Subcutaneous abdominal adipose tissue (tissue), 5 donors: ENCODE results near the gene TJAP1.
A peak's percentile ranks its signal among the peaks of the same experiment; 100 is the strongest.

Source experiments
- H3K27ac ChIP-seq: one replicate; pipeline ENCODE4 v1.7.0; 2013; ENCODE audit warnings: low read depth, mild to moderate bottlenecking, inconsistent platforms, low read length, moderate library complexity
- H3K27me3 ChIP-seq, 5 donors: one replicate each; pipeline ENCODE4 v1.7.0; 2013; ENCODE audit warnings: low read length in 5 of 5, inconsistent platforms in 1 of 5; ENCODE audit not compliant: control insufficient read depth in 5 of 5, insufficient read depth in 4 of 5
- H3K36me3 ChIP-seq, 5 donors: one replicate each; pipeline ENCODE4 v1.7.0; 2013; ENCODE audit warnings: low read length in 5 of 5; ENCODE audit not compliant: control insufficient read depth in 5 of 5, insufficient read depth in 5 of 5
- H3K4me1 ChIP-seq, 5 donors: one replicate each; pipeline ENCODE4 v1.7.0; 2013; ENCODE audit warnings: low read length in 5 of 5, mild to moderate bottlenecking in 3 of 5, moderate library complexity in 1 of 5; ENCODE audit not compliant: control insufficient read depth in 5 of 5, insufficient read depth in 5 of 5
- H3K4me3 ChIP-seq, 5 donors: one replicate each; pipeline ENCODE4 v1.7.0; 2013; ENCODE audit warnings: low read length in 5 of 5, low read depth in 1 of 5
- H3K9ac ChIP-seq, 5 donors: one replicate each; pipeline ENCODE4 v1.7.0; 2013; ENCODE audit warnings: low read length in 5 of 5, mild to moderate bottlenecking in 4 of 5, moderate library complexity in 3 of 5
- H3K9me3 ChIP-seq, 5 donors: one replicate each; pipeline ENCODE4 v1.7.0; 2013; ENCODE audit warnings: low read length in 5 of 5; ENCODE audit not compliant: control insufficient read depth in 5 of 5
- donor health status: healthy.
- donor health status: healthy.
- donor health status: healthy.
- donor health status: healthy.
- donor health status: healthy.

The TJAP1 gene

DNA sequence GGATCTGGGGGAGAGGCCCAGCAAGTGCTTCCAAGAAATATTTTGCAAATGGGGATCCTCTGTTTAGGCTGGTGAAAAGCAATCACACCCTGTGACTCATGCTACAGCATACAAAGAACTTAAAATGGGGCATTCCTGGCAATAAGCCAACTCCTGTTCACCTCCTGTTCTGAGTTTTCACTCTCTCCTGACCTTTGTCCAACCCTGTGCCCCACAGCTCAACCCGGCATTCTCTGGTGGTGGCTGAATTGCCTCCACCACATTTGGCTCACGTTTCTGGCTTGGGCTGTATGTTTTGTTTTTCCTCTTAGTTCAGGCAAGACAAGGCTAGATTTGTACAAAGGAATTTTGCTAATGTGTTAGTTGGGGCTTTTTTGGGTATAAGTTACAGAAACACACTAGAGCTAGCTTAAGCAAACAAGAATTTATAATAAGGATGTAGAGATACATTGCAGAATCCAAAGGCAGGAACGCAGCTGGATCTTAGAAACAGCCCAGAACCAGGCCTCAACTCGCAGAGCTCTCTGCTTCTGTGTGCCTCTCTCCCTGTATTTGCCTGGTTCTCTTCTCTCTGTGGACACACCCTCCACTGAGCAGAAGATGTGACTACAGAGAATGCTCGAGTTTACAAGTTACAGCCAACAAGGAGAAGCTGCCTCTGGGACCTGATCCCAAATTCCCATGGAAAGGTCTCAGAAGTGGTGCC lies 40.6 kb upstream of the TJAP1 start:
- Histone ChIP-seq H3K4me1 (peaks cover 3 to 17% (median 12%) of the 10 kb centered on the region in 5 donors), H3K4me3 (no peak overlapping the region), H3K27me3 (no peaks in the 10 kb centered on the region), H3K36me3 (peaks cover 0 to 67% (median 33%) of the 10 kb centered on the region in 5 donors), H3K27ac (peak overlapping the region; percentile 46), H3K9me3 (no peaks in the 10 kb centered on the region), H3K9ac (no peak overlapping the region)

DNA sequence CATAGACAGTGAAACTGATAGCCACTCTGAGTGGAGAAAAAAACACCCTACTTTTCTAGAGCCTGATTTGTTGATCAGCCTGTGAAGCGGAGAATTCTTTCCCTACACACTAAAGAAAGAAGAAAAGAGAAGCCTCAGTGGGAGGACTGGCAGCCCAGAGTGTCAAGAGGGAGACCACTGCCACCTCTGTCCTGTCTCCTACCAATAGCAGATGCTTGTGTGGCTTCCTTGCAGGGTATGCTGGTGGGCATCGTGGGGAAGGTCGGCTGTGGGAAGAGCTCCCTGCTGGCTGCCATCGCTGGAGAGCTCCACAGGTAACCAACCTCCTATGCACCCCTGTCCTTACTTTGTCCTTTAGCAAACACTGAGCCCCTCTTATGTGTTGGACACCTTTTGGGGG lies 39.7 kb upstream of the TJAP1 start:
- Histone ChIP-seq H3K36me3 (peaks cover 0 to 67% (median 34%) of the 10 kb centered on the region in 5 donors), H3K27ac (no peak overlapping the region)

GRCh38 chr6:43442935-43443334 lies 34.4 kb upstream of the TJAP1 start:
- no peak overlapping the region for H3K4me3 ChIP-seq
- no peaks in the 10 kb centered on the region for H3K27me3 ChIP-seq
- H3K9me3 ChIP-seq = no peaks in the 10 kb centered on the region
- H3K27ac ChIP-seq = no peak overlapping the region
- H3K4me1 ChIP-seq = no peaks in the 10 kb centered on the region
- H3K9ac ChIP-seq = no peak overlapping the region
- peaks cover 0 to 88% (median 73%) of the 10 kb centered on the region in 5 donors for H3K36me3 ChIP-seq

More for the DNA sequence above, 39.7 kb upstream of the TJAP1 start:
- Histone ChIP-seq H3K27me3 (no peaks in the 10 kb centered on the region), H3K9me3 (no peaks in the 10 kb centered on the region), H3K9ac (peak overlapping the region in 1 of 5 donors; percentile 8), H3K4me3 (no peak overlapping the region), H3K4me1 (peaks cover 3 to 17% (median 12%) of the 10 kb centered on the region in 5 donors)

DNA sequence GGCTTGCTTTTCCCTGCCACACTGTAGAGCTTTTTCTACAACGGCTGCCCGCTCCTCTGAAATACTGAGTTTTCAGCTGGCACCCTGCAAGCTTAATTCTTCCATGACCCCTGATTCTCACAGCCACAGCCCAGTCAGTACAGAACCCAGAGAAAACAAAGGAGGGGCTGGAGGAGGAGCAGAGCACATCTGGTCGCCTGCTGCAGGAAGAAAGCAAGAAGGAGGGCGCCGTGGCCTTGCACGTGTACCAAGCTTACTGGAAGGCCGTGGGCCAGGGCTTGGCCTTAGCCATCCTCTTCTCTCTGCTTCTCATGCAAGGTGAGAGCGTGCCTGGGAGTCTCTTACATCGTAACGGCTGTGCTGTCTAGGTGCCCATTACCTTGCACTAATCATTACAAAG lies 33.3 kb upstream of the TJAP1 start:
- Histone ChIP-seq H3K27ac (no peak overlapping the region), H3K27me3 (no peaks in the 10 kb centered on the region), H3K9ac (no peak overlapping the region), H3K4me1 (no peaks in the 10 kb centered on the region), H3K9me3 (no peaks in the 10 kb centered on the region), H3K36me3 (peaks cover 0 to 89% (median 75%) of the 10 kb centered on the region in 5 donors), H3K4me3 (no peak overlapping the region)

DNA sequence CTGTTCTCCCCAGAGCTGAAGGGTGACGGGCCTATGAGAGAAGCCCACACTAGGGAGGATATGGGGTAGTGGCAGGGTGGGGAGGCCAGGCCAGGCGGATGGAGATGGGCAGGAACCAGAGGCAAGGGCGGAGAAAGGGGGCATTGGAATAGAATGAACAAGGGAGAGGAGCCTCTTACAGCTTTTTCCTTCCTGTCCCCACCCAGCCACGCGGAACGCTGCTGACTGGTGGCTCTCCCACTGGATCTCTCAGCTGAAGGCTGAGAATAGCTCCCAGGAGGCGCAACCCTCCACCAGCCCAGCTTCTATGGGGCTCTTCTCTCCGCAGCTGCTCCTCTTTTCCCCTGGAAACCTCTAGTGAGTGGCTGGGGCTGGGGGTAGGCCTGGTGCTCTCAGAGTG lies 32.8 kb upstream of the TJAP1 start:
- Histone ChIP-seq H3K36me3 (peaks cover 0 to 94% (median 79%) of the 10 kb centered on the region in 5 donors), H3K27me3 (no peaks in the 10 kb centered on the region)

DNA sequence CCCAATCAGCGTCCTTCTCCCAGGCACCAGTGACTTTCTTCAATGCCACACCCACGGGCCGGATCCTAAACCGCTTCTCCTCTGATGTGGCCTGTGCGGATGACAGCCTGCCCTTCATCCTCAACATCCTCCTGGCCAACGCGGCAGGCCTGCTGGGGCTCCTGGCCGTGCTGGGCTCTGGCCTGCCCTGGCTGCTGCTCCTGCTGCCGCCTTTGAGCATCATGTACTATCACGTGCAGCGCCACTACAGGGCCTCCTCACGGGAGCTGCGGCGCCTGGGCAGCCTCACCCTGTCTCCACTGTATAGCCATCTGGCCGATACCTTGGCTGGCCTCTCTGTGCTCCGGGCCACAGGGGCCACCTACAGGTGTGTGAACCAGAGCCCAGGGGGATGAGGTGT lies 31.8 kb upstream of the TJAP1 start:
- no peak overlapping the region for H3K4me3 ChIP-seq
- no peaks in the 10 kb centered on the region for H3K9me3 ChIP-seq
- no peaks in the 10 kb centered on the region for H3K27me3 ChIP-seq
- no peak overlapping the region for H3K9ac ChIP-seq
- H3K4me1 ChIP-seq = no peaks in the 10 kb centered on the region
- H3K27ac ChIP-seq = no peak overlapping the region
- peaks cover 0 to 95% (median 86%) of the 10 kb centered on the region in 5 donors for H3K36me3 ChIP-seq

More for the DNA sequence above, 32.8 kb upstream of the TJAP1 start:
- Histone ChIP-seq H3K4me1 (no peaks in the 10 kb centered on the region), H3K9ac (no peak overlapping the region), H3K27ac (no peak overlapping the region), H3K4me3 (no peak overlapping the region), H3K9me3 (no peaks in the 10 kb centered on the region)

GRCh38 chr6:43447604-43448003 lies 29.8 kb upstream of the TJAP1 start:
- no peaks in the 10 kb centered on the region for H3K4me1 ChIP-seq
- no peaks in the 10 kb centered on the region for H3K9me3 ChIP-seq
- H3K9ac ChIP-seq = no peak overlapping the region
- peaks cover 0 to 94% (median 90%) of the 10 kb centered on the region in 5 donors for H3K36me3 ChIP-seq
- H3K27me3 ChIP-seq = no peaks in the 10 kb centered on the region
- H3K4me3 ChIP-seq = no peak overlapping the region
- no peak overlapping the region for H3K27ac ChIP-seq

DNA sequence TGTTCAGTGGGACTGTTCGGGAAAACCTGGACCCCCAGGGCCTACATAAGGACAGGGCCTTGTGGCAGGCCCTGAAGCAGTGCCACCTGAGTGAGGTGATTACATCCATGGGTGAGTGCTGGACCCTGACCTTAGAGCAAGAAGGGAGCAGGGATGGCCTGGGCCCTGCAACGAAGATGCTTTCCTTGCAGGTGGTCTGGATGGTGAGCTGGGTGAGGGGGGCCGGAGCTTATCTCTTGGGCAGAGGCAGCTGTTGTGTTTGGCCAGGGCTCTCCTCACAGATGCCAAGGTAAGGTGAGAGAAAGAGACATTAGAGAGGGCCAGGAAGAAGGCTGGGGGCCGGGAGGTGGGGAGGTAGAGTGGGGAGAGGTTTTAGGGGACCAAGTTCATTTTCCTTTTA lies 28.5 kb upstream of the TJAP1 start:
- Histone ChIP-seq H3K36me3 (peaks cover 0 to 88% (median 81%) of the 10 kb centered on the region in 5 donors), H3K4me1 (no peaks in the 10 kb centered on the region), H3K9me3 (no peaks in the 10 kb centered on the region), H3K4me3 (no peak overlapping the region), H3K9ac (no peak overlapping the region), H3K27me3 (no peaks in the 10 kb centered on the region), H3K27ac (no peak overlapping the region)

GRCh38 chr6:43450699-43451131 lies 26.7 kb upstream of the TJAP1 start:
- H3K9me3 ChIP-seq = no peaks in the 10 kb centered on the region
- peaks cover 0 to 1% (median 0%) of the 10 kb centered on the region in 5 donors for H3K27me3 ChIP-seq
- H3K27ac ChIP-seq = no peak overlapping the region
- peaks cover 0 to 70% (median 63%) of the 10 kb centered on the region in 5 donors for H3K36me3 ChIP-seq
- peaks cover 0 to 15% (median 8%) of the 10 kb centered on the region in 5 donors for H3K4me1 ChIP-seq
- H3K4me3 ChIP-seq = no peak overlapping the region
- no peak overlapping the region for H3K9ac ChIP-seq

DNA sequence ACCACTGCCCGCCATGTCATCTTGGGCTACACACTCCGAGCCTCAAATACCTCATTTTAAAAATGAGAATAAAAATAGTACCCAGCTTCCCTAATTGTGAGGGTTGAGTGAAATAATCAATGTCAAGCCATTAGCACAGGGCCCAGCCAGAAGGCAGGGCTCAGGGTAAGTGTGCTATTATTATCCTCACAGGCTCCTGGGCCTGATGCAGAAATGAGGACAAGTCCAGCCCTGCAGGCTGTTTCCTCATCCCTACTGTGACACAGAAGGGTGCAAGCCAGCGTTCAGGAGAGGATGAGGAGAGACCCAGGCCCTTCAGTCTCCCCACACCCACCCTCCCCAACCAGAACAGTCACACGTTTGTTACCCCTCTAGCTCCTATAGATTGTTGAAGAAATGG lies 26.0 kb upstream of the TJAP1 start:
- H3K27ac ChIP-seq = no peak overlapping the region
- peaks cover 0 to 19% (median 12%) of the 10 kb centered on the region in 5 donors for H3K4me1 ChIP-seq
- H3K4me3 ChIP-seq = no peak overlapping the region
- H3K9me3 ChIP-seq = no peaks in the 10 kb centered on the region
- H3K36me3 ChIP-seq = peaks cover 0 to 64% (median 57%) of the 10 kb centered on the region in 5 donors
- no peak overlapping the region for H3K9ac ChIP-seq
- H3K27me3 ChIP-seq = peaks cover 0 to 8% (median 5%) of the 10 kb centered on the region in 5 donors
